Right ventricle myocardium superior (tissue), 1 donor: ENCODE results near the gene TTF2. TPM values are rescaled to one million over a fixed set of nuclear protein-coding genes. Genes with fewer than 3 reads are reported as not detected.
"Not testable (repeated sequence)": the region's sequence is repeated elsewhere in the genome, so short reads cannot be mapped to it uniquely, and the experiment has no call there.

Source experiments
- ATAC-seq: fragments of 200-7000 bp; cut with Tn5 transposase; one replicate; pipeline ENCODE4 v1.9.1; 2020; ENCODE audit warnings: mild to moderate bottlenecking; ENCODE audit not compliant: poor library complexity
- DNase-seq: peaks from one replicate; pipeline ENCODE4 v3.0.0-alpha.2; 2020
- intact Hi-C: fragments of 100-400 bp; cut with DNase I; formaldehyde crosslinking; loops from one replicate; pipeline ENCODE4 v1.11.2; 2022
- total RNA-seq: library from RNA; stranded (reverse); fragmentation: NEBNext Ultra II Directional; extraction: Animal tissue kit (Norgen Biotek cat#: 25700); gene quantifications from one replicate; pipeline ENCODE4 v1.2.1, GENCODE V29; 2021
- donor health status: DM: no; HTN: yes; CAD: no; lungs with severe emphysema.

TTF2 gene
- total RNA-seq, 1 donor from 2014 or later = 4.3 TPM

GRCh38 chr1:117077267-117077666 is 17.1 kb downstream of the TTF2 start:
- intact Hi-C loops = no loop called here
- ATAC-seq (no peak), DNase-seq (no peak)

GRCh38 chr1:117079737-117080136 is 19.6 kb downstream of the TTF2 start:
- DNase-seq (no peak), ATAC-seq (peak; percentile 75)
- intact Hi-C loops = no loop called here

GRCh38 chr1:117084231-117084630 is 24.1 kb downstream of the TTF2 start:
- ATAC-seq = no peak
- intact Hi-C loops = no loop called here

GRCh38 chr1:117087686-117088085 is 27.6 kb downstream of the TTF2 start:
- ATAC-seq (no peak), DNase-seq (no peak)
- intact Hi-C loops = no loop called here

More at GRCh38 chr1:117084231-117084630, 24.1 kb downstream of the TTF2 start:
- DNase-seq = no peak

- DNase-seq (no peak), ATAC-seq (no peak)
- intact Hi-C loops = no loop called here
These were observed 29.9 kb downstream of the TTF2 start for GRCh38 chr1:117089996-117090395.

GRCh38 chr1:117092594-117092993 is 32.5 kb downstream of the TTF2 start:
- no peak for ATAC-seq
- no peak for DNase-seq
- intact Hi-C loops = no loop called here

- ATAC-seq (peak; percentile 74), DNase-seq (no peak)
- intact Hi-C loops = no loop called here
These were observed 33.0 kb downstream of the TTF2 start for GRCh38 chr1:117093091-117093534.

GRCh38 chr1:117093870-117094621 is 33.9 kb downstream of the TTF2 start:
- intact Hi-C loops = no loop called here
- DNase-seq = no peak
- no peak for ATAC-seq

GRCh38 chr1:117094841-117095604 is 34.9 kb downstream of the TTF2 start:
- intact Hi-C loops = no loop called here
- ATAC-seq = no peak
- no peak for DNase-seq

- ATAC-seq = no peak
- intact Hi-C loops = no loop called here
- no peak for DNase-seq
These were observed 36.9 kb downstream of the TTF2 start for GRCh38 chr1:117096951-117097408.

- ATAC-seq (no peak), DNase-seq (no peak)
- intact Hi-C loops = no loop called here
These were observed 37.3 kb downstream of the TTF2 start for GRCh38 chr1:117097443-117097842.

- peak; percentile 65 for ATAC-seq
- no peak for DNase-seq
- intact Hi-C loops = no loop called here
These were observed 38.3 kb downstream of the TTF2 start for GRCh38 chr1:117098287-117098890.

- DNase-seq (no peak), ATAC-seq (peak; percentile 79)
- intact Hi-C loops = no loop called here
These were observed 41.2 kb downstream of the TTF2 start for GRCh38 chr1:117101334-117101733.

- DNase-seq, ATAC-seq, intact Hi-C loops: not testable (repeated sequence)
These were observed 41.7 kb downstream of the TTF2 start for GRCh38 chr1:117101858-117102257.

- DNase-seq = no peak
- intact Hi-C loops = no loop called here
- ATAC-seq = no peak
These were observed 44.9 kb downstream of the TTF2 start for GRCh38 chr1:117104986-117105385.

- ATAC-seq = no peak
- intact Hi-C loops = no loop called here
- no peak for DNase-seq
These were observed 45.6 kb downstream of the TTF2 start for GRCh38 chr1:117105722-117106121.

- ATAC-seq (no peak), DNase-seq (no peak)
- intact Hi-C loops = no loop called here
These were observed 46.4 kb downstream of the TTF2 start for GRCh38 chr1:117106478-117106877.

GRCh38 chr1:117107364-117107763 is 47.2 kb downstream of the TTF2 start:
- intact Hi-C loops = no loop called here
- no peak for ATAC-seq
- DNase-seq = no peak

- ATAC-seq (no peak), DNase-seq (no peak)
- intact Hi-C loops = no loop called here
These were observed 50.6 kb downstream of the TTF2 start for GRCh38 chr1:117110774-117111173.
